Panc1 (cell line): ENCODE measurements around the gene CHST14. TPM values are rescaled to one million over a fixed set of nuclear protein-coding genes. Genes with fewer than 3 reads are reported as not detected.

Experiments
- ATAC-seq: fragments of 200-7000 bp; cut with Tn5 transposase; 2 replicates; pipeline ENCODE4 v1.9.1; 2020; ENCODE audit warnings: mild to moderate bottlenecking, moderate library complexity
- BruUV-seq: library from RNA; stranded (reverse); fragments of 400-500 nt; replicated peaks from 2 replicates; lab custom pipeline; 2021; lab: Mats Ljungman, UMichigan
- CTCF ChIA-PET: fragments of 300-600 bp; sonication (Branson Sonifier 250); formaldehyde crosslinking; loops from one replicate; lab custom pipeline; 2022; ENCODE audit warnings: antibody characterized with exemption; lab: Charles Lee
- POLR2A ChIA-PET: fragments of 300-600 bp; sonication (Branson Sonifier 250); formaldehyde crosslinking; loops from one replicate; lab custom pipeline; 2022; ENCODE audit warnings: antibody characterized with exemption; lab: Charles Lee
- DNase-seq: peaks from one replicate; pipeline ENCODE4 v3.0.0-alpha.2; 2010; ENCODE audit warnings: low read depth, low spot score
- H3K27ac ChIP-seq: 2 replicates; pipeline ENCODE4 v1.5.1; 2011; ENCODE audit warnings: mild to moderate bottlenecking, low read length, inconsistent platforms
- H3K27me3 ChIP-seq: fragments of 200-500 bp; sonication (Bioruptor generic); 2 replicates; pipeline ENCODE4 v1.6.0; 2014; ENCODE audit warnings: low read length, inconsistent platforms; ENCODE audit not compliant: control insufficient read depth, insufficient read depth
- H3K36me3 ChIP-seq: fragments of 200-500 bp; sonication (Bioruptor generic); 2 replicates; pipeline ENCODE4 v1.5.1; 2014; ENCODE audit warnings: inconsistent platforms, mild to moderate bottlenecking, low read length, moderate library complexity; ENCODE audit not compliant: control insufficient read depth, insufficient read depth
- H3K4me1 ChIP-seq: 2 replicates; pipeline ENCODE4 v1.5.1; 2011; ENCODE audit warnings: inconsistent platforms, mild to moderate bottlenecking, low read length, moderate library complexity; ENCODE audit not compliant: control insufficient read depth, insufficient read depth
- H3K4me3 ChIP-seq, 2 experiments: 2 replicates each; pipeline ENCODE4 v1.5.1; 2011 to 2012; ENCODE audit warnings: low read depth in 2 of 2, low read length in 2 of 2, mild to moderate bottlenecking in 2 of 2, inconsistent platforms in 1 of 2, moderate library complexity in 1 of 2
- H3K9me3 ChIP-seq: fragments of 200-500 bp; sonication (Bioruptor generic); 2 replicates; pipeline ENCODE4 v1.5.1; 2014; ENCODE audit warnings: low read depth, mild to moderate bottlenecking, inconsistent platforms, low read length, moderate library complexity; ENCODE audit not compliant: control insufficient read depth, insufficient read depth
- POLR2AphosphoS5 ChIP-seq: IDR thresholded peaks from 2 replicates; pipeline ENCODE4 v1.6.1; 2012; ENCODE audit warnings: mild to moderate bottlenecking, low read depth, low read length, moderate library complexity
- SIN3A ChIP-seq: IDR thresholded peaks from 2 replicates; pipeline ENCODE4 v1.6.1; 2012; ENCODE audit warnings: low read depth, mild to moderate bottlenecking, low read length, moderate library complexity, borderline replicate concordance; ENCODE audit not compliant: insufficient read depth
- TCF7L2 ChIP-seq: IDR thresholded peaks from 2 replicates; pipeline ENCODE4 v1.6.1; 2011; ENCODE audit warnings: mild to moderate bottlenecking, low read depth, low read length, inconsistent platforms
- in situ Hi-C: cut with HindIII; loops from 2 replicates; pipeline ENCODE4 v1.10.0; 2016; ENCODE audit warnings: low sequenced_read_pairs, low pct_unique_long_range_greater_than_20kb
- intact Hi-C: fragments of 100-400 bp; cut with micrococcal nuclease; formaldehyde crosslinking; loops from one replicate; pipeline ENCODE4 v1.10.0; 2022; ENCODE audit not compliant: unreplicated experiment
- total RNA-seq: library from RNA; stranded (reverse); gene quantifications from one replicate; pipeline ENCODE4 v1.2.1, GENCODE V29; 2021; ENCODE audit not compliant: unreplicated experiment
- TF ChIP-seq, protein P1 (sequence below): fragments of 450-650 bp; IDR thresholded peaks from 2 replicates; pipeline ENCODE4 v1.5.1; 2017; ENCODE audit warnings: mild to moderate bottlenecking
- TF ChIP-seq, protein P2 (sequence below), 2 experiments: IDR thresholded peaks; 2 replicates each; pipeline ENCODE4 v1.6.1; 2011 to 2012; ENCODE audit warnings: low read depth in 2 of 2, control low read depth in 1 of 2, low read length in 1 of 2, mild to moderate bottlenecking in 1 of 2, moderate library complexity in 1 of 2; ENCODE audit not compliant: insufficient read depth in 1 of 2

The CHST14 gene
- total RNA-seq, 1 experiment from 2014 or later: 42.4 TPM

DNA sequence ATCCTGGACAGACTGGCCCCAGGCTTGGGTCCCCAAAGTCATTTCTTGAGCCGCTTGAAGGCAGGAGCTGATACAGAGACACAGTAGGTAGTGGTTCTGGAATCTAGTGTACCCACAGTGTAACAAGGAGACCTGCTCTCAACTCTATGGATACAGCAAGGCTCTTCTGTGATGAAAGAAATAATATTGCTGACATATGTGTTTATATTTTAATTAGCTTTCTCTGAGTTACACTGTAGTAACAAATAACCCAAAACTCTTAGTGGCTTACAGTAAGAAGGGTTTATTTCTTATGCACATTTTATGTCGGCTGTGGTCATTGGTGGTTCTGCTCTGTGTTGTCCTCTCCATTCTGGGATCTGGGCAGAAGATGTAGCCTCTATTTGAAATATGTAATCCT, 45.5 kb downstream of the CHST14 start:
- Histone ChIP-seq H3K9me3 (no peaks in the 10 kb centered on the region), H3K27me3 (no peaks in the 10 kb centered on the region), H3K27ac (no peak overlapping the region), H3K36me3 (no peaks in the 10 kb centered on the region), H3K4me1 (0 out of 2 replicates have a peak, but pooled peaks cover 2% of the 10 kb centered on the region), H3K4me3 (no peak overlapping the region)
- ChIA-PET POLR2A (no interaction called here), CTCF (interaction anchor here (0.6 kb wide), 1 partner anchor 17 kb away, joined by 3 read pairs; no protein-coding TSS in a partner anchor)
- ATAC-seq (no peak), DNase-seq (no peak)
- intact Hi-C loops (no loop called here), in situ Hi-C loops (no loop called here)
- TF ChIP-seq, protein P1, sequence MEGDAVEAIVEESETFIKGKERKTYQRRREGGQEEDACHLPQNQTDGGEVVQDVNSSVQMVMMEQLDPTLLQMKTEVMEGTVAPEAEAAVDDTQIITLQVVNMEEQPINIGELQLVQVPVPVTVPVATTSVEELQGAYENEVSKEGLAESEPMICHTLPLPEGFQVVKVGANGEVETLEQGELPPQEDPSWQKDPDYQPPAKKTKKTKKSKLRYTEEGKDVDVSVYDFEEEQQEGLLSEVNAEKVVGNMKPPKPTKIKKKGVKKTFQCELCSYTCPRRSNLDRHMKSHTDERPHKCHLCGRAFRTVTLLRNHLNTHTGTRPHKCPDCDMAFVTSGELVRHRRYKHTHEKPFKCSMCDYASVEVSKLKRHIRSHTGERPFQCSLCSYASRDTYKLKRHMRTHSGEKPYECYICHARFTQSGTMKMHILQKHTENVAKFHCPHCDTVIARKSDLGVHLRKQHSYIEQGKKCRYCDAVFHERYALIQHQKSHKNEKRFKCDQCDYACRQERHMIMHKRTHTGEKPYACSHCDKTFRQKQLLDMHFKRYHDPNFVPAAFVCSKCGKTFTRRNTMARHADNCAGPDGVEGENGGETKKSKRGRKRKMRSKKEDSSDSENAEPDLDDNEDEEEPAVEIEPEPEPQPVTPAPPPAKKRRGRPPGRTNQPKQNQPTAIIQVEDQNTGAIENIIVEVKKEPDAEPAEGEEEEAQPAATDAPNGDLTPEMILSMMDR: no peak
- TF ChIP-seq TCF7L2: no peak
- TF ChIP-seq, protein P2, sequence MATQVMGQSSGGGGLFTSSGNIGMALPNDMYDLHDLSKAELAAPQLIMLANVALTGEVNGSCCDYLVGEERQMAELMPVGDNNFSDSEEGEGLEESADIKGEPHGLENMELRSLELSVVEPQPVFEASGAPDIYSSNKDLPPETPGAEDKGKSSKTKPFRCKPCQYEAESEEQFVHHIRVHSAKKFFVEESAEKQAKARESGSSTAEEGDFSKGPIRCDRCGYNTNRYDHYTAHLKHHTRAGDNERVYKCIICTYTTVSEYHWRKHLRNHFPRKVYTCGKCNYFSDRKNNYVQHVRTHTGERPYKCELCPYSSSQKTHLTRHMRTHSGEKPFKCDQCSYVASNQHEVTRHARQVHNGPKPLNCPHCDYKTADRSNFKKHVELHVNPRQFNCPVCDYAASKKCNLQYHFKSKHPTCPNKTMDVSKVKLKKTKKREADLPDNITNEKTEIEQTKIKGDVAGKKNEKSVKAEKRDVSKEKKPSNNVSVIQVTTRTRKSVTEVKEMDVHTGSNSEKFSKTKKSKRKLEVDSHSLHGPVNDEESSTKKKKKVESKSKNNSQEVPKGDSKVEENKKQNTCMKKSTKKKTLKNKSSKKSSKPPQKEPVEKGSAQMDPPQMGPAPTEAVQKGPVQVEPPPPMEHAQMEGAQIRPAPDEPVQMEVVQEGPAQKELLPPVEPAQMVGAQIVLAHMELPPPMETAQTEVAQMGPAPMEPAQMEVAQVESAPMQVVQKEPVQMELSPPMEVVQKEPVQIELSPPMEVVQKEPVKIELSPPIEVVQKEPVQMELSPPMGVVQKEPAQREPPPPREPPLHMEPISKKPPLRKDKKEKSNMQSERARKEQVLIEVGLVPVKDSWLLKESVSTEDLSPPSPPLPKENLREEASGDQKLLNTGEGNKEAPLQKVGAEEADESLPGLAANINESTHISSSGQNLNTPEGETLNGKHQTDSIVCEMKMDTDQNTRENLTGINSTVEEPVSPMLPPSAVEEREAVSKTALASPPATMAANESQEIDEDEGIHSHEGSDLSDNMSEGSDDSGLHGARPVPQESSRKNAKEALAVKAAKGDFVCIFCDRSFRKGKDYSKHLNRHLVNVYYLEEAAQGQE (IDR thresholded peaks at IDR 0.05; ENCODE audit: insufficient read depth in 1 of 2, low read depth in 2 of 2, low read length in 1 of 2): no peak
- no peak for TF ChIP-seq SIN3A
- TF ChIP-seq POLR2AphosphoS5: no peak
- no TSS peak for BruUV-seq

Other genes with a start within 250 kb of the CHST14 start
- 6.3 TPM for gene PAK6, start 231.9 kb upstream of the CHST14 start, total RNA-seq
- gene ANKRD63, start 187.9 kb upstream of the CHST14 start, total RNA-seq: 0.72 TPM
- gene PLCB2, start 163.0 kb upstream of the CHST14 start, total RNA-seq: 1.7 TPM
- gene INAFM2, start 147.3 kb upstream of the CHST14 start, total RNA-seq: 10.4 TPM
- gene CCDC9B, start 130.0 kb upstream of the CHST14 start, total RNA-seq: 55.9 TPM
- not detected for gene PHGR1, start 120.0 kb upstream of the CHST14 start, total RNA-seq
- gene DISP2, start 112.8 kb upstream of the CHST14 start, total RNA-seq: 10.0 TPM
- gene KNSTRN, start 88.3 kb upstream of the CHST14 start, total RNA-seq: 74.6 TPM
- gene IVD, start 65.2 kb upstream of the CHST14 start, total RNA-seq: 74.6 TPM
- 40.6 TPM for gene BAHD1, start 30.0 kb upstream of the CHST14 start, total RNA-seq
- 29.8 TPM for gene CCDC32, start 94.1 kb downstream of the CHST14 start, total RNA-seq
- gene RPUSD2, start 98.3 kb downstream of the CHST14 start, total RNA-seq: 17.5 TPM
- gene KNL1, start 123.3 kb downstream of the CHST14 start, total RNA-seq: 28.9 TPM
- gene RAD51, start 224.2 kb downstream of the CHST14 start, total RNA-seq: 30.3 TPM